H7 (cell line): ENCODE results near the gene AR. TPM values are rescaled to one million over a fixed set of nuclear protein-coding genes. Genes with fewer than 3 reads are reported as not detected.
"Not testable (repeated sequence)": the region's sequence is repeated elsewhere in the genome, so short reads cannot be mapped to it uniquely, and the experiment has no call there.

Experiments
- DNase-seq: peaks from one replicate; pipeline ENCODE4 v3.0.0; 2012
- H3K27me3 ChIP-seq: 2 replicates; pipeline ENCODE4 v1.6.0; 2011; ENCODE audit warnings: mild to moderate bottlenecking, low read length; ENCODE audit not compliant: control insufficient read depth, insufficient read depth
- H3K36me3 ChIP-seq: replicated peaks from 2 replicates; pipeline ENCODE4 v1.5.1; 2011; ENCODE audit warnings: low read length; ENCODE audit not compliant: control insufficient read depth, insufficient read depth
- H3K4me3 ChIP-seq: 2 replicates; pipeline ENCODE4 v1.5.1; 2011; ENCODE audit warnings: low read depth, mild to moderate bottlenecking, control low read depth, low read length, moderate library complexity; ENCODE audit not compliant: insufficient read depth
- total RNA-seq: library from RNA; depleted of rRNA; stranded (reverse); fragments of >200 nt; shearing (Covaris generic); gene quantifications from 2 replicates; pipeline ENCODE4 v1.2.3, GENCODE V29; 2014

The AR gene
- total RNA-seq, 1 experiment from 2014 or later = 8.3 TPM

GRCh38 chrX:67651437-67652142 is 107.8 kb downstream of the AR start:
- no peak for DNase-seq
- no peak overlapping the region for H3K4me3 ChIP-seq
- no peaks in the 10 kb centered on the region for H3K27me3 ChIP-seq
- no peaks in the 10 kb centered on the region for H3K36me3 ChIP-seq

DNA sequence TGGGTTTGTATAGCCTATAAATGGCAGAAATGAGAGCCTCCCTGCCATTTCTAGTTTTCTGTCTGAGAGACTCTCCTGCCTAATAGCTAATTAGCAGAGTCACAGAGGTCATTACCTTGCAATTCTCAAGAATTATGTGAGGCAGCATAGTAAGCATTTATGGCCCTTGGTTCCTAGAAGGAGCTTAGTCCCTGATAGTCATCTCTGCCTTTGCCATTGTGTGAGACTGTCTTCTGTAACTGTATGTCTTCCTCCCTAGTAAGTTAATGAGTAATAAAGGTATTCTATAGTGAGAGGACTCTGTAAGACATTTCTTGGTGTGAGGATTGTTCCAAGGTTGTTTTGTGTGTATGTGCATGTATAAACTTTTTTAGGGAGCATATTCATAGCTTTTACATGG is 108.7 kb downstream of the AR start:
- Histone ChIP-seq H3K36me3 (no peaks in the 10 kb centered on the region), H3K27me3 (no peaks in the 10 kb centered on the region), H3K4me3 (no peak overlapping the region)
- no peak for DNase-seq

GRCh38 chrX:67654301-67654700 is 110.5 kb downstream of the AR start:
- Histone ChIP-seq H3K27me3 (no peaks in the 10 kb centered on the region), H3K4me3 (no peak overlapping the region), H3K36me3 (no peaks in the 10 kb centered on the region)
- DNase-seq = no peak

GRCh38 chrX:67665583-67665982 is 121.8 kb downstream of the AR start:
- DNase-seq = no peak
- Histone ChIP-seq H3K36me3 (no peaks in the 10 kb centered on the region), H3K27me3 (no peaks in the 10 kb centered on the region), H3K4me3 (no peak overlapping the region)

DNA sequence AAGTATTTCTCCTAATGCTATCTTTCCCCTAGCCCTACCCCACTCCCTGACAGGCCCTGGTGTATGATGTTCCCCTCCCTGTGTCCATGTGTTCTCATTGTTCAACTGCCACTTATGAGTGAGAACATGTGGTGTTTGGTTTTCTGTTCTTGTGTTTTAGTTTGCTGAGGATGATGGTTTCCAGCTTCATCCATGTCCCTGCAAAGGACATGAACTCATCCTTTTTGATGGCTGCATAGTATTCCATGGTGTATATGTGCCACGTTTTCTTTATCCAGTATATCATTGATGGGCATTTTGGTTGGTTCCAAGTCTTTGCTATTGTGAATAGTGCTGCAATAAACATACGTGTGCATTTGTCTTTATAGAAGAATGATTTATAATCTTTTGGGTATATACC is 126.9 kb downstream of the AR start:
- not testable (repeated sequence) for H3K4me3 ChIP-seq, H3K36me3 ChIP-seq, H3K27me3 ChIP-seq

GRCh38 chrX:67673741-67674274 is 130.0 kb downstream of the AR start:
- no peak overlapping the region for H3K4me3 ChIP-seq
- no peak for DNase-seq
- no peaks in the 10 kb centered on the region for H3K36me3 ChIP-seq
- H3K27me3 ChIP-seq = no peaks in the 10 kb centered on the region

More for the DNA sequence above, 126.9 kb downstream of the AR start:
- DNase-seq = not testable (repeated sequence)

- Histone ChIP-seq H3K36me3 (no peaks in the 10 kb centered on the region), H3K4me3 (no peak overlapping the region), H3K27me3 (no peaks in the 10 kb centered on the region)
- DNase-seq = no peak
Observed at GRCh38 chrX:67674741-67675140, 130.9 kb downstream of the AR start.

- Histone ChIP-seq H3K36me3 (no peaks in the 10 kb centered on the region; the same call in 1 of the 2 replicates), H3K27me3 (no peaks in the 10 kb centered on the region)
- DNase-seq = no peak
Observed at GRCh38 chrX:67684136-67684535, 140.3 kb downstream of the AR start.

GRCh38 chrX:67692246-67692645 is 148.4 kb downstream of the AR start:
- Histone ChIP-seq H3K36me3 (no peaks in the 10 kb centered on the region), H3K27me3 (no peaks in the 10 kb centered on the region)
- DNase-seq = no peak

More at GRCh38 chrX:67684136-67684535, 140.3 kb downstream of the AR start:
- no peak overlapping the region for H3K4me3 ChIP-seq

GRCh38 chrX:67693928-67694327 is 150.1 kb downstream of the AR start:
- Histone ChIP-seq H3K36me3 (no peaks in the 10 kb centered on the region), H3K27me3 (no peaks in the 10 kb centered on the region), H3K4me3 (no peak overlapping the region)
- no peak for DNase-seq

More at GRCh38 chrX:67692246-67692645, 148.4 kb downstream of the AR start:
- H3K4me3 ChIP-seq = no peak overlapping the region

GRCh38 chrX:67697452-67697851 is 153.6 kb downstream of the AR start:
- Histone ChIP-seq H3K4me3 (no peak overlapping the region), H3K36me3 (no peaks in the 10 kb centered on the region), H3K27me3 (no peaks in the 10 kb centered on the region)
- DNase-seq = no peak

GRCh38 chrX:67700602-67701001 is 156.8 kb downstream of the AR start:
- no peak for DNase-seq
- no peaks in the 10 kb centered on the region for H3K27me3 ChIP-seq
- no peak overlapping the region for H3K4me3 ChIP-seq
- H3K36me3 ChIP-seq = no peaks in the 10 kb centered on the region

DNA sequence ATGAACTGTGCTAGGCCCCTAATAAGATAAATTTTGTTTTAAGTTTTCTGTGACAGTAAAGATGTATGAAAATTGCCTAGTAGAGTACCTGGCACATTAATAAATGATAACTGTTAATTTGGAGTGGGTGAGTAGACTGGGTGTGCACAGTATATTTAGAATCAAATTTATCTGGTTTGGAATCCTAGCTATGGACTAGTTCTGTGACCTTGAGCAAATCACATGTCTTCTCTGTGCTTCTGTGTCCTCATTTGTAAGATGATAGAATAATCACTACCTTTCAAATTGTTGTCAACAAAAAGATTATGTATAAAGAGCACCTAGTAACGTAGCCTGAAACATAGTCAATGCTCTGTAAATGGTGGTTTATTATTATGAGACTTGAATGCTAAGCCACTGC is 170.2 kb downstream of the AR start:
- DNase-seq = no peak
- H3K4me3 ChIP-seq = no peak overlapping the region
- H3K36me3 ChIP-seq = peaks cover 1% of the 10 kb centered on the region
- no peaks in the 10 kb centered on the region for H3K27me3 ChIP-seq

GRCh38 chrX:67717571-67717970 is 173.8 kb downstream of the AR start:
- DNase-seq = no peak
- peaks cover 1% of the 10 kb centered on the region for H3K36me3 ChIP-seq
- H3K27me3 ChIP-seq = no peaks in the 10 kb centered on the region
- no peak overlapping the region for H3K4me3 ChIP-seq

- H3K27me3 ChIP-seq = no peaks in the 10 kb centered on the region
- no peak overlapping the region for H3K4me3 ChIP-seq
- no peak for DNase-seq
- peaks cover 1% of the 10 kb centered on the region for H3K36me3 ChIP-seq
Observed at GRCh38 chrX:67718926-67719325, 175.1 kb downstream of the AR start.
